ENCODE data around the gene ULK4.

ULK4 gene

DNA sequence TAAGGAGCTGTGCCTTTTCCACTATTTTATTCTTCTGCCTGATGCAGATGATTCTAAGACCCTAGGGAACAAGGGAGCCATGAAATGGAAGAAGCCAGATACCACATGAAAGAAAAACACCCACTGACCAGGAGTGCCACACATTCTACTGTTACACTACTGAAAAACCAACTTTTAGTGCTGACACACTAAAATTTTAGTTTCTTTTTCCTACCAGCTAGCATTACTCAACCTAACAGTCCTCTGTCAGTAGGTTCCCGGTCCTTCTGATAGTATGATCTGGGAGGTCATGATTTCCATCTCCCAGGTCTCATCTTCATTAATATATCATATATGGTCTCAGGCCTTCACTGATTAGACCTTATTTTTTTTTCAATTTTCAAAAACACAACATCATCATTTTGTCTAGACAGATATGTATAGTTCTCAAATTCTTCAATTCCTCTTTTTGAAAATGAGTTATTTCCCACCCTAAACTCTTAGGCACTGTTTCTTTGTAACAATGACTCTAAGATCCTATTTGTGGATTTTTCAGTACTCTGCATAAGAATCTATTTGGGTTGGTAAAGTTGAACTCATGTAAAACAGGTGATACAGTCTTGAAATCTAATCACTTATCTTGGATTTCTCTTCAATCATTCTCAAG lies 440.8 kb downstream of the ULK4 start:
- H4K5ac ChIP-seq (ENCODE audit: low read length) = no peak overlapping the region
- WGBS (ENCODE audit: extremely low coverage, insufficient coverage, low lambda C conversion rate) = no CpG with 5 or more reads among the region's 1 CpG
- no peak overlapping the region for H2AK5ac ChIP-seq (ENCODE audit: low read length)
- no peak overlapping the region for H3K18ac ChIP-seq (ENCODE audit: low read length)
- H3K4me3 ChIP-seq (ENCODE audit: low read length) = no peak overlapping the region
- H3K23ac ChIP-seq (ENCODE audit: low read length) = no peak overlapping the region
- no peak overlapping the region for H2BK15ac ChIP-seq (replicated peaks; ENCODE audit: low read depth)
- H2BK120ac ChIP-seq (ENCODE audit: low read depth, low read length) = no peak overlapping the region
- H2BK5ac ChIP-seq (ENCODE audit: low read length) = no peak overlapping the region
- H3K56ac ChIP-seq (ENCODE audit: low read length) = no peak overlapping the region
- H3K36me3 ChIP-seq (ENCODE audit: control insufficient read depth, insufficient read depth, low read length) = no peaks in the 10 kb centered on the region
- H3K79me2 ChIP-seq (ENCODE audit: control insufficient read depth, insufficient read depth, low read length) = no peaks in the 10 kb centered on the region
- no peak overlapping the region for H3K4me2 ChIP-seq (ENCODE audit: low read length)
- H3K79me1 ChIP-seq (ENCODE audit: low read length) = no peaks in the 10 kb centered on the region
- no peak overlapping the region for H4K8ac ChIP-seq (ENCODE audit: low read depth, low read length)
- H3K4ac ChIP-seq (ENCODE audit: low read depth, low read length) = no peak overlapping the region
- no peaks in the 10 kb centered on the region for H3K4me1 ChIP-seq (ENCODE audit: control insufficient read depth, low read depth, low read length)
- no peaks in the 10 kb centered on the region for H3K27me3 ChIP-seq (ENCODE audit: insufficient read depth, low read length, poor library complexity)
- DNase-seq = no peak
- no peak overlapping the region for H3K27ac ChIP-seq (ENCODE audit: low read depth, low read length)
- no peak overlapping the region for H3K9ac ChIP-seq (ENCODE audit: low read length)

DNA sequence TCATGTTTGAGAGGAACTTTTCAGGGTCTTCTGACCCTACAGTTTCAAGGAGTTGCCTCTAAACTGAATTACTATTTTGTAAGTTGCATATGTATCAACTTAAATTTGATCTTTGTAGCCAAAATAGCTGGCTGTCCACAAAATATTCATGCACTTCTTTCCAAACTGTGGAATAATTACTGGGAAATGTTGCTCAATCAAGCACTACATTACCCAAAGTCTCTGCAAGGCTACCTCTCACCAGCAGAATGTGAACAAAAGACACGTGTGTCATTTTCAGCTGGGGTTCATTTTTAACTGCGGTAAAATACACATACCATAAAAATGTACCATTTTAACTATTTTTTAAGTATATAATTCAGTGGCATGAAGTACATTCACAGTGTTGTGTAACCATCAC lies 442.2 kb downstream of the ULK4 start:
- Histone ChIP-seq H3K36me3 (ENCODE audit: control insufficient read depth, insufficient read depth, low read length) (no peaks in the 10 kb centered on the region), H3K27ac (ENCODE audit: low read depth, low read length) (no peak overlapping the region), H3K79me2 (ENCODE audit: control insufficient read depth, insufficient read depth, low read length) (no peaks in the 10 kb centered on the region), H3K79me1 (ENCODE audit: low read length) (no peaks in the 10 kb centered on the region), H3K23ac (ENCODE audit: low read length) (no peak overlapping the region), H3K4ac (ENCODE audit: low read depth, low read length) (no peak overlapping the region), H3K56ac (ENCODE audit: low read length) (no peak overlapping the region), H3K9ac (ENCODE audit: low read length) (no peak overlapping the region), H3K4me1 (ENCODE audit: control insufficient read depth, low read depth, low read length) (no peaks in the 10 kb centered on the region), H3K4me3 (ENCODE audit: low read length) (no peak overlapping the region), H3K27me3 (ENCODE audit: insufficient read depth, low read length, poor library complexity) (no peaks in the 10 kb centered on the region), H3K4me2 (ENCODE audit: low read length) (no peak overlapping the region), H2BK120ac (ENCODE audit: low read depth, low read length) (peak overlapping the region; percentile 28), H3K18ac (ENCODE audit: low read length) (no peak overlapping the region), H2BK15ac (replicated peaks; ENCODE audit: low read depth) (no peak overlapping the region), H4K5ac (ENCODE audit: low read length) (no peak overlapping the region), H2AK5ac (ENCODE audit: low read length) (no peak overlapping the region), H2BK5ac (ENCODE audit: low read length) (no peak overlapping the region), H4K8ac (ENCODE audit: low read depth, low read length) (no peak overlapping the region)
- no CpG with 5 or more reads among the region's 2 CpGs for WGBS (ENCODE audit: extremely low coverage, insufficient coverage, low lambda C conversion rate)
- DNase-seq = no peak

DNA sequence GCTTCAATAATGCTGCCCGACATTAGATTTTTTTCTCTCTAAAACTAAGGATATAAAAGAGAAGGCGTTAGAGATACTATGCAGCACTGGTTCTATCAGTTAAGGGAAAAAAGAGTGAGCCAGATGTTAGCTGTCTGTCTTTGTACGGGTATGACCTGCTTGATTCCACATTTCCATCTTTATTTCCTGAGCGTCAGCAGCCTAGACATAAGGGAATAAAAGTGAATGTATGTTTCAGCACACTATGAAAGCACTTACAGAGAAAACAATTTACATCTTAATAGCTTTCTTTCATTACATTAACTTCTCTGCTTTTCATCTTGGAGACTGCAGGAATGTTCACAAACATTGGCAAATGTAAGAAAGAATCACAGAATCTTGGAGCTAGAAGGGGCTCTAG lies 443.3 kb downstream of the ULK4 start:
- no peak overlapping the region for H3K23ac ChIP-seq (ENCODE audit: low read length)
- no peak overlapping the region for H3K4ac ChIP-seq (ENCODE audit: low read depth, low read length)
- no peaks in the 10 kb centered on the region for H3K79me2 ChIP-seq (ENCODE audit: control insufficient read depth, insufficient read depth, low read length)
- no peaks in the 10 kb centered on the region for H3K79me1 ChIP-seq (ENCODE audit: low read length)
- H3K4me1 ChIP-seq (ENCODE audit: control insufficient read depth, low read depth, low read length) = no peaks in the 10 kb centered on the region
- no peaks in the 10 kb centered on the region for H3K27me3 ChIP-seq (ENCODE audit: insufficient read depth, low read length, poor library complexity)
- no peak overlapping the region for H3K9ac ChIP-seq (ENCODE audit: low read length)
- no peak overlapping the region for H3K18ac ChIP-seq (ENCODE audit: low read length)
- H3K4me3 ChIP-seq (ENCODE audit: low read length) = no peak overlapping the region
- H2AK5ac ChIP-seq (ENCODE audit: low read length) = no peak overlapping the region
- DNase-seq = no peak
- no peak overlapping the region for H2BK15ac ChIP-seq (replicated peaks; ENCODE audit: low read depth)
- WGBS (ENCODE audit: extremely low coverage, insufficient coverage, low lambda C conversion rate) = no CpG with 5 or more reads among the region's 4 CpGs
- no peak overlapping the region for H3K4me2 ChIP-seq (ENCODE audit: low read length)
- no peak overlapping the region for H3K27ac ChIP-seq (ENCODE audit: low read depth, low read length)
- H3K36me3 ChIP-seq (ENCODE audit: control insufficient read depth, insufficient read depth, low read length) = no peaks in the 10 kb centered on the region
- no peak overlapping the region for H3K56ac ChIP-seq (ENCODE audit: low read length)
- no peak overlapping the region for H2BK5ac ChIP-seq (ENCODE audit: low read length)
- no peak overlapping the region for H2BK120ac ChIP-seq (ENCODE audit: low read depth, low read length)
- H4K8ac ChIP-seq (ENCODE audit: low read depth, low read length) = no peak overlapping the region
- H4K5ac ChIP-seq (ENCODE audit: low read length) = no peak overlapping the region

DNA sequence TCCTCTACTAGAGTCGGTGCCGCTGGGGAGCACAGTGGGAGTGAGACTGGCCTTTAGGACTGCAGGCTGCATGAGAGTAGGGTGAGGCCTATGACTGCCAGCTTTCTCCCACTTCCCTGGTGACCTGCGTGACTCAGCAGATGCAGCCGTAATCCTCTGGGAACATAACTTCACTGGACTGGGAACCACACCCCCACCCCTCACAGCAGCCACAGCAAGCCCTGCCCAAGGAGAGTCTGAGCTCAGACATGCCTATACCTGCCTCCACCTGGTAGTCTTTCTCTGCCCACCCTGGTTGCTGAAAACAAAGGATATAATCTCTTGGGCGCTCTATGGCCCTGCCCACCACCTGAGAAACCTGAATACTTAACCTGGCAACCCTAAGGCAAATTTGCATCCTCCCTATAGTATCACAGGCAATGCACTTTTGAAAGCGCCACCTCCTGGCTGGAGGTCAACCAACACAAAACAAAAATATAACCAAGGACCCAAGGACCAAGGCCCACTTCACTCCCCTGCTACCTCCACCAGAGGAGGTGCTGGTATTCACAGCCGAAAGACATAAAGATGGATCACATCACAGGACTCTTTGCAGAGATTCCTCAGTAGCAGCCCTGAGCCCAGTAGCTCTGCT lies 453.7 kb downstream of the ULK4 start:
- Histone ChIP-seq H4K5ac (ENCODE audit: low read length) (no peak overlapping the region), H3K36me3 (ENCODE audit: control insufficient read depth, insufficient read depth, low read length) (no peaks in the 10 kb centered on the region), H3K27me3 (ENCODE audit: insufficient read depth, low read length, poor library complexity) (no peaks in the 10 kb centered on the region), H3K9ac (ENCODE audit: low read length) (no peak overlapping the region), H3K18ac (ENCODE audit: low read length) (no peak overlapping the region), H2AK5ac (ENCODE audit: low read length) (no peak overlapping the region), H3K4me3 (ENCODE audit: low read length) (no peak overlapping the region), H3K79me2 (ENCODE audit: control insufficient read depth, insufficient read depth, low read length) (no peaks in the 10 kb centered on the region), H2BK120ac (ENCODE audit: low read depth, low read length) (no peak overlapping the region), H4K8ac (ENCODE audit: low read depth, low read length) (no peak overlapping the region), H2BK5ac (ENCODE audit: low read length) (no peak overlapping the region), H3K56ac (ENCODE audit: low read length) (no peak overlapping the region), H2BK15ac (replicated peaks; ENCODE audit: low read depth) (no peak overlapping the region), H3K4me1 (ENCODE audit: control insufficient read depth, low read depth, low read length) (no peaks in the 10 kb centered on the region), H3K4ac (ENCODE audit: low read depth, low read length) (no peak overlapping the region), H3K27ac (ENCODE audit: low read depth, low read length) (no peak overlapping the region), H3K79me1 (ENCODE audit: low read length) (no peaks in the 10 kb centered on the region), H3K4me2 (ENCODE audit: low read length) (no peak overlapping the region), H3K23ac (ENCODE audit: low read length) (no peak overlapping the region)
- DNase-seq = peak; percentile 37
- no CpG with 5 or more reads among the region's 7 CpGs for WGBS (ENCODE audit: extremely low coverage, insufficient coverage, low lambda C conversion rate)

DNA sequence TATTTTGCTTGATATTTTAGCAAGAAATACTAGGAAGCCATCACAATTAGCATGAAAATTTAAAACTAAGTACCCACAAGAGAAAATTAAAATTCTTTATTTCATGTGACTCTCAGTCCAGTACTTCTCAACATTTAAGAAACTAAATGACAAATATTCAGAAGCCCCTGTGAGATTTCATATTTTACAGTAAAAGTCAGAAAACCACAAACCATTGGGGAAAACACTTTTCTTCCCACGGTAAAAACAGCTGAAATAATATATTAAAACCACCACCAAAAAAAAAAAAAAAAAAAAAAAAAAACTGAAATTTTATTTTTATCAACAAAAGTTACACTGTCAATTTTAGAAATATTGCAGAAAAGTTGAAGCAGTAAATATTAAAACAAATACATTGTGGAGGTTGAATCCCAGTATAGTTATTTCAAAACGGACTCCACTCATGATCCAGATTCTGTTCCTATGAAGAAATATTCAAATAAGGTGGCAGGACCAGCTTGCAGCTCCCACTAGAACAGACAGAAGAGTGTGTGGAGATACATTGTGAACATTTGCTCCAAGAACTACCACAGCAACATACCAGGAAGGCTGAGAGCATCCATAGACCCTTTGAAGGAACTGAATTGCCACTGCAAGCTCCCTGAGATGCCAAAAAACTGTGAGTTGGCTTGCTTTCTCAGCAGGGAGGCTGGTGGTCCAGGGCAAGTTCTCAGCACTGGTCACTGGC lies 454.4 kb downstream of the ULK4 start:
- Histone ChIP-seq H4K8ac (ENCODE audit: low read depth, low read length) (no peak overlapping the region), H2AK5ac (ENCODE audit: low read length) (no peak overlapping the region), H2BK120ac (ENCODE audit: low read depth, low read length) (no peak overlapping the region), H3K56ac (ENCODE audit: low read length) (no peak overlapping the region), H3K27ac (ENCODE audit: low read depth, low read length) (no peak overlapping the region), H3K27me3 (ENCODE audit: insufficient read depth, low read length, poor library complexity) (no peaks in the 10 kb centered on the region), H3K23ac (ENCODE audit: low read length) (no peak overlapping the region), H3K79me1 (ENCODE audit: low read length) (no peaks in the 10 kb centered on the region), H4K5ac (ENCODE audit: low read length) (no peak overlapping the region), H3K4me2 (ENCODE audit: low read length) (no peak overlapping the region), H3K79me2 (ENCODE audit: control insufficient read depth, insufficient read depth, low read length) (no peaks in the 10 kb centered on the region), H3K4me3 (ENCODE audit: low read length) (no peak overlapping the region), H3K4me1 (ENCODE audit: control insufficient read depth, low read depth, low read length) (no peaks in the 10 kb centered on the region), H3K4ac (ENCODE audit: low read depth, low read length) (no peak overlapping the region), H3K36me3 (ENCODE audit: control insufficient read depth, insufficient read depth, low read length) (no peaks in the 10 kb centered on the region), H2BK15ac (replicated peaks; ENCODE audit: low read depth) (no peak overlapping the region), H2BK5ac (ENCODE audit: low read length) (no peak overlapping the region), H3K9ac (ENCODE audit: low read length) (no peak overlapping the region), H3K18ac (ENCODE audit: low read length) (no peak overlapping the region)
- DNase-seq = no peak
- no CpG with 5 or more reads among the region's 2 CpGs for WGBS (ENCODE audit: extremely low coverage, insufficient coverage, low lambda C conversion rate)

All from mesendoderm (in vitro differentiated cells).